H1 (cell line): ENCODE data around the gene CCDC59. TPM values are rescaled to one million over a fixed set of nuclear protein-coding genes. Genes with fewer than 3 reads are reported as not detected.

ENCODE experiments used
- CTCF ChIA-PET: fragments of 300-600 bp; sonication (Branson Sonifier 250); formaldehyde crosslinking; loops from one replicate; lab custom pipeline; 2021; ENCODE audit not compliant: partially characterized antibody; lab: Charles Lee
- POLR2A ChIA-PET: fragments of 300-600 bp; sonication (Branson Sonifier 250); formaldehyde crosslinking; loops from one replicate; lab custom pipeline; 2021; ENCODE audit warnings: inconsistent platforms; ENCODE audit not compliant: partially characterized antibody; lab: Charles Lee
- DNase-seq, 2 experiments: peaks; one replicate each; pipeline versions ENCODE4 v3.0.0 to v3.0.0-alpha.2; 2010 to 2022; ENCODE audit warnings: low spot score in 2 of 2, low read depth in 1 of 2, mixed read lengths in 1 of 2
- FAIRE-seq: peaks from 2 replicates; lab custom pipeline; 2011; peaks lifted over from hg19 to GRCh38; lab: Jason Lieb, UNC
- H2AFZ ChIP-seq: 2 replicates; pipeline ENCODE4 v1.8.1; 2012; ENCODE audit warnings: low read length, inconsistent platforms
- H2AK5ac ChIP-seq: 2 replicates; pipeline ENCODE4 v1.6.1; 2013; ENCODE audit warnings: low read depth, low read length
- H2BK120ac ChIP-seq: replicated peaks from 2 replicates; pipeline ENCODE3; 2013; ENCODE audit warnings: low read depth, low read length, inconsistent platforms
- H2BK12ac ChIP-seq: 2 replicates; pipeline ENCODE4 v1.6.1; 2013; ENCODE audit warnings: low read depth, low read length
- H2BK15ac ChIP-seq: 2 replicates; pipeline ENCODE4 v1.6.1; 2013; ENCODE audit warnings: low read length
- H2BK20ac ChIP-seq: 2 replicates; pipeline ENCODE4 v1.6.1; 2013; ENCODE audit warnings: low read length
- H2BK5ac ChIP-seq: 2 replicates; pipeline ENCODE4 v1.6.1; 2013; ENCODE audit warnings: low read depth, low read length
- H3K14ac ChIP-seq: 2 replicates; pipeline ENCODE4 v1.6.1; 2013; ENCODE audit warnings: inconsistent platforms; ENCODE audit not compliant: insufficient read length
- H3K18ac ChIP-seq: 2 replicates; pipeline ENCODE4 v1.6.1; 2013; ENCODE audit warnings: low read length; ENCODE audit errors: extremely low read depth
- H3K23ac ChIP-seq: 2 replicates; pipeline ENCODE4 v1.6.1; 2013; ENCODE audit warnings: inconsistent platforms; ENCODE audit not compliant: insufficient read length
- H3K23me2 ChIP-seq: 2 replicates; pipeline ENCODE4 v1.6.1; 2013; ENCODE audit warnings: low read depth, low read length
- H3K27ac ChIP-seq: 2 replicates; pipeline ENCODE4 v1.6.1; 2011; ENCODE audit warnings: low read depth, low read length, inconsistent platforms
- H3K27me3 ChIP-seq, 4 experiments: replicated peaks in 1 of 4; 1 replicate in 1 of 4; 2 replicates in 3 of 4; pipeline versions ENCODE4 v1.6.1 to v1.8.1; 2011 to 2013; ENCODE audit warnings: low read length in 3 of 4, mild to moderate bottlenecking in 3 of 4, inconsistent platforms in 2 of 4, mixed read lengths in 2 of 4, moderate library complexity in 1 of 4; ENCODE audit not compliant: control insufficient read depth in 3 of 4, insufficient read depth in 3 of 4; ENCODE audit errors: extremely low read depth in 1 of 4
- H3K36me3 ChIP-seq, 4 experiments: 2 replicates each; pipeline versions ENCODE4 v1.6.1 to v1.8.1; 2011 to 2013; ENCODE audit warnings: mild to moderate bottlenecking in 4 of 4, low read length in 3 of 4, moderate library complexity in 2 of 4, control low read depth in 1 of 4, inconsistent platforms in 1 of 4; ENCODE audit not compliant: insufficient read depth in 4 of 4, control insufficient read depth in 2 of 4
- H3K4ac ChIP-seq: replicated peaks from 2 replicates; pipeline ENCODE3; 2013; ENCODE audit warnings: low read length, low read depth, mixed read lengths, inconsistent platforms; ENCODE audit not compliant: insufficient read length
- H3K4me1 ChIP-seq, 4 experiments: replicated peaks in 1 of 4; 1 replicate in 1 of 4; 2 replicates in 3 of 4; pipeline versions ENCODE4 v1.6.1 to v1.8.1; 2011 to 2013; ENCODE audit warnings: low read length in 3 of 4, inconsistent platforms in 2 of 4, mixed read lengths in 1 of 4; ENCODE audit not compliant: insufficient read depth in 4 of 4, control insufficient read depth in 3 of 4
- H3K4me2 ChIP-seq, 2 experiments: 2 replicates each; pipeline versions ENCODE4 v1.6.1 to v1.8.1; 2011 to 2013; ENCODE audit warnings: low read depth in 2 of 2, low read length in 2 of 2, control low read depth in 1 of 2, inconsistent platforms in 1 of 2, mild to moderate bottlenecking in 1 of 2; ENCODE audit not compliant: insufficient read depth in 1 of 2
- H3K4me3 ChIP-seq, 4 experiments: fragments of 200-600, 300-600 bp in 1 of 4; sonication (generic), shearing (Covaris generic), sonication (Bioruptor Twin) in 1 of 4; 2 replicates each; pipeline versions ENCODE4 v1.5.1 to v1.8.1; 2011 to 2016; ENCODE audit warnings: low read length in 4 of 4, low read depth in 3 of 4, control low read depth in 2 of 4, inconsistent platforms in 2 of 4, mild to moderate bottlenecking in 2 of 4, mixed read lengths in 1 of 4, moderate library complexity in 1 of 4; ENCODE audit not compliant: insufficient read depth in 2 of 4; ENCODE audit errors: extremely low read depth in 1 of 4
- H3K56ac ChIP-seq: replicated peaks from 2 replicates; pipeline ENCODE3; 2013; ENCODE audit warnings: low read depth, mild to moderate bottlenecking, mixed read lengths, low read length, inconsistent platforms; ENCODE audit not compliant: insufficient read length
- H3K79me1 ChIP-seq: 2 replicates; pipeline ENCODE4 v1.6.1; 2013; ENCODE audit warnings: low read depth, low read length, control low read depth
- H3K79me2 ChIP-seq, 2 experiments: 2 replicates each; pipeline versions ENCODE4 v1.6.1 to v1.8.1; 2012 to 2013; ENCODE audit warnings: low read length in 2 of 2, mild to moderate bottlenecking in 2 of 2, inconsistent platforms in 1 of 2; ENCODE audit not compliant: insufficient read depth in 2 of 2, control insufficient read depth in 1 of 2
- H3K9ac ChIP-seq, 4 experiments: replicated peaks in 1 of 4; 1 replicate in 1 of 4; 2 replicates in 3 of 4; pipeline versions ENCODE4 v1.6.1 to v1.8.1; 2011 to 2013; ENCODE audit warnings: low read depth in 3 of 4, low read length in 3 of 4, control low read depth in 2 of 4, mild to moderate bottlenecking in 2 of 4, moderate library complexity in 2 of 4, inconsistent platforms in 1 of 4; ENCODE audit errors: extremely low read depth in 1 of 4
- H3K9me3 ChIP-seq, 2 experiments: 2 replicates each; pipeline versions ENCODE4 v1.6.1 to v1.8.1; 2012 to 2013; ENCODE audit warnings: mild to moderate bottlenecking in 2 of 2, moderate library complexity in 2 of 2, control low read depth in 1 of 2, inconsistent platforms in 1 of 2, low read depth in 1 of 2, low read length in 1 of 2, mixed read lengths in 1 of 2; ENCODE audit not compliant: insufficient read depth in 2 of 2
- H4K20me1 ChIP-seq, 2 experiments: replicated peaks in 1 of 2; 2 replicates each; pipeline versions ENCODE3 to v1.8.1; 2011 to 2013; ENCODE audit warnings: inconsistent platforms in 2 of 2, low read length in 2 of 2, mild to moderate bottlenecking in 1 of 2; ENCODE audit not compliant: insufficient read depth in 2 of 2, control insufficient read depth in 1 of 2
- H4K5ac ChIP-seq: 2 replicates; pipeline ENCODE4 v1.6.1; 2013; ENCODE audit warnings: low read length, low read depth, mixed read lengths, inconsistent platforms; ENCODE audit not compliant: insufficient read length
- H4K8ac ChIP-seq: 2 replicates; pipeline ENCODE4 v1.8.0; 2013; ENCODE audit warnings: mild to moderate bottlenecking, moderate library complexity, low read length, inconsistent platforms; ENCODE audit not compliant: insufficient read depth; ENCODE audit errors: extremely low read depth
- H4K91ac ChIP-seq: replicated peaks from 2 replicates; pipeline ENCODE3; 2013; ENCODE audit warnings: low read length, mixed read lengths, inconsistent platforms; ENCODE audit not compliant: insufficient read length
- CEBPB ChIP-seq: IDR thresholded peaks from 2 replicates; pipeline ENCODE4 v1.6.1; 2012; ENCODE audit warnings: low read depth, low read length
- CHD1 ChIP-seq: IDR thresholded peaks from 2 replicates; pipeline ENCODE4 v1.6.1; 2012; ENCODE audit warnings: low read depth, low read length, improper control_type of control experiment
- KDM4A ChIP-seq: IDR thresholded peaks from one replicate; pipeline ENCODE4 v1.7.1; 2012; ENCODE audit warnings: low read depth, mild to moderate bottlenecking, moderate library complexity, low read length, inconsistent platforms; ENCODE audit not compliant: severe bottlenecking
- MAFK ChIP-seq: IDR thresholded peaks from 2 replicates; pipeline ENCODE4 v1.6.1; 2012; ENCODE audit warnings: low read depth, mild to moderate bottlenecking, improper control_type of control experiment, low read length
- PHF8 ChIP-seq: fragments of 200-600 bp; sonication (generic); conservative IDR thresholded peaks from 2 replicates; pipeline ENCODE4 v1.7.1; 2012; ENCODE audit warnings: low read depth, mild to moderate bottlenecking, inconsistent platforms, low read length, moderate library complexity
- RFX5 ChIP-seq: IDR thresholded peaks from 2 replicates; pipeline ENCODE4 v1.6.1; 2011; ENCODE audit warnings: low read depth, low read length, improper control_type of control experiment, borderline replicate concordance
- SIN3A ChIP-seq, 2 experiments: IDR thresholded peaks in 1 of 2; conservative IDR thresholded peaks in 1 of 2; 2 replicates each; pipeline ENCODE4 v1.6.1; 2011 to 2012; ENCODE audit warnings: low read length in 2 of 2, improper control_type of control experiment in 1 of 2, low read depth in 1 of 2, mild to moderate bottlenecking in 1 of 2
- SIRT6 ChIP-seq: IDR thresholded peaks from one replicate; pipeline ENCODE4 v1.7.1; 2012; ENCODE audit warnings: low read length, inconsistent platforms
- SP1 ChIP-seq: IDR thresholded peaks from 2 replicates; pipeline ENCODE4 v1.6.1; 2011; ENCODE audit warnings: low read depth, low read length
- SUZ12 ChIP-seq: fragments of 200-600 bp; sonication (generic); IDR thresholded peaks from 2 replicates; pipeline ENCODE4 v1.6.1; 2012; ENCODE audit warnings: mild to moderate bottlenecking, inconsistent platforms, low read length, moderate library complexity, mixed read lengths
- TAF1 ChIP-seq: IDR thresholded peaks from 2 replicates; pipeline ENCODE4 v1.6.1; 2011; ENCODE audit warnings: mild to moderate bottlenecking, low read depth, low read length
- YY1 ChIP-seq: IDR thresholded peaks from 2 replicates; pipeline ENCODE4 v1.6.1; 2011; ENCODE audit warnings: low read depth, mild to moderate bottlenecking, low read length
- WGBS, 2 experiments: shearing (Covaris generic) in 1 of 2; methylation state at CpG; one replicate each; pipeline versions ENCODE4 v1.1.6 to v1.1.7; 2013 to 2015; ENCODE audit warnings: low lambda C conversion rate in 2 of 2, mixed read lengths in 2 of 2, inconsistent platforms in 1 of 2, low coverage in 1 of 2, missing lambda C conversion rate in 1 of 2; ENCODE audit not compliant: insufficient replicate concordance in 2 of 2, insufficient coverage in 1 of 2, insufficient read length in 1 of 2; ENCODE audit errors: extremely low coverage in 1 of 2, missing lambda C conversion rate in 1 of 2; 5-methylcytosine and 5-hydroxymethylcytosine counted together
- polyA plus RNA-seq, 7 experiments: library from polyadenylated mRNA; depleted of rRNA in 3 of 7; stranded (reverse) in 5 of 7; unstranded in 2 of 7; fragments of >200 nt in 5 of 7; fragments of 200-250 nt in 2 of 7; gene quantifications; 1 replicate in 5 of 7; 2 replicates in 1 of 7; 4 replicates in 1 of 7; pipeline versions ENCODE4 v1.2.1 to v1.2.3, GENCODE V29; 2011 to 2013; ENCODE audit warnings: missing spikeins in 2 of 7, mixed read lengths in 2 of 7
- total RNA-seq: library from RNA; stranded (reverse); fragmentation: NEBNext Ultra II Directional; extraction: Animal tissue kit (Norgen Biotek cat#: 25700); gene quantifications from 2 replicates; pipeline ENCODE4 v1.2.1, GENCODE V29; 2021
- TF ChIP-seq, protein P1 (sequence below), 3 experiments: IDR thresholded peaks; 1 replicate in 2 of 3; 2 replicates in 1 of 3; pipeline versions ENCODE4 v1.5.1 to v1.6.1; 2011; ENCODE audit warnings: low read length in 3 of 3, mild to moderate bottlenecking in 3 of 3, inconsistent platforms in 2 of 3, low read depth in 1 of 3, moderate library complexity in 1 of 3; ENCODE audit not compliant: insufficient read depth in 1 of 3; ENCODE audit errors: control extremely low read depth in 1 of 3

The CCDC59 gene
- total and polyA plus RNA-seq, 2 of the 8 experiments (the other 6 are each of a cell fraction or from before 2014, with no cell fraction given), result 11.6 to 54.0 TPM

DNA sequence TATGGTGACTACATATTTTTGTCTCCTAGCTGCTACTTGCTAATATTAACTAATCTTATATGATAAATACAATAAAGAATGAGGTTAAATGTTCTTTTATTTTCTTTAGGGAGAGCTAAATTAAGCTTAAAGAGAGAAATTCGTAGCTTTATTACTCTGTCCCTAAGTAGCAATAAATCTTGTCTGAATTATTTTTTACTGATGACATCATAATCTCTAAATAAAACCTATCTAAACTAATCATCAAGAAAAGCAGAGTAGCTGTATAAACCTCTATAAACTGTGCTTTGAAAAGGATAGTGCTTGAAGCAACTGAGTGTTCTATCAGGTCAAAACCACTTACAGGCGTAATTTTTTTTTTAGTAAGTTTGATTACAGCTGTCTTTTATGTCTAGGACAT is 42.6 kb upstream of the CCDC59 start:
- ChIA-PET POLR2A (no interaction called here), CTCF (no interaction called here)
- Histone ChIP-seq H3K36me3 (no peaks in the 10 kb centered on the region; a peak in 1 of 8 replicates), H2AK5ac (no peak overlapping the region), H3K14ac (no peak overlapping the region), H2BK12ac (no peak overlapping the region), H2BK120ac (no peak overlapping the region), H3K9ac (no peak overlapping the region), H3K27ac (no peak overlapping the region), H3K9me3 (no peaks in the 10 kb centered on the region), H3K23ac (no peak overlapping the region), H3K56ac (no peak overlapping the region), H4K20me1 (no peaks in the 10 kb centered on the region), H4K91ac (no peak overlapping the region), H3K79me2 (no peaks in the 10 kb centered on the region), H3K23me2 (no peaks in the 10 kb centered on the region), H3K27me3 (no peaks in the 10 kb centered on the region), H3K79me1 (no peaks in the 10 kb centered on the region), H4K5ac (no peak overlapping the region), H3K4ac (no peak overlapping the region), H3K4me3 (no peak overlapping the region), H2BK5ac (no peak overlapping the region), H3K18ac (no peak overlapping the region), H2AFZ (no peak overlapping the region), H2BK15ac (no peak overlapping the region), H2BK20ac (no peak overlapping the region), H3K4me1 (no peaks in the 10 kb centered on the region), H3K4me2 (no peak overlapping the region), H4K8ac (no peak overlapping the region)
- no peak for FAIRE-seq
- DNase-seq, result no peak
- 87% methylated on average over 2 of the region's 2 CpGs; no CpG with 5 or more reads in 1 of the 2 experiments for WGBS, 2 experiments
- TF ChIP-seq CHD1 (no peak), SIRT6 (no peak), SUZ12 (no peak), TAF1 (no peak), SP1 (no peak), KDM4A (no peak), PHF8 (no peak), SIN3A (conservative IDR thresholded peaks at IDR 0.05 in 1 of 2, IDR thresholded peaks at IDR 0.05 in 1 of 2; ENCODE audit: low read depth in 1 of 2, low read length in 2 of 2) (no peak), CEBPB (no peak), MAFK (no peak), YY1 (no peak), RFX5 (no peak)
- TF ChIP-seq, protein P1, sequence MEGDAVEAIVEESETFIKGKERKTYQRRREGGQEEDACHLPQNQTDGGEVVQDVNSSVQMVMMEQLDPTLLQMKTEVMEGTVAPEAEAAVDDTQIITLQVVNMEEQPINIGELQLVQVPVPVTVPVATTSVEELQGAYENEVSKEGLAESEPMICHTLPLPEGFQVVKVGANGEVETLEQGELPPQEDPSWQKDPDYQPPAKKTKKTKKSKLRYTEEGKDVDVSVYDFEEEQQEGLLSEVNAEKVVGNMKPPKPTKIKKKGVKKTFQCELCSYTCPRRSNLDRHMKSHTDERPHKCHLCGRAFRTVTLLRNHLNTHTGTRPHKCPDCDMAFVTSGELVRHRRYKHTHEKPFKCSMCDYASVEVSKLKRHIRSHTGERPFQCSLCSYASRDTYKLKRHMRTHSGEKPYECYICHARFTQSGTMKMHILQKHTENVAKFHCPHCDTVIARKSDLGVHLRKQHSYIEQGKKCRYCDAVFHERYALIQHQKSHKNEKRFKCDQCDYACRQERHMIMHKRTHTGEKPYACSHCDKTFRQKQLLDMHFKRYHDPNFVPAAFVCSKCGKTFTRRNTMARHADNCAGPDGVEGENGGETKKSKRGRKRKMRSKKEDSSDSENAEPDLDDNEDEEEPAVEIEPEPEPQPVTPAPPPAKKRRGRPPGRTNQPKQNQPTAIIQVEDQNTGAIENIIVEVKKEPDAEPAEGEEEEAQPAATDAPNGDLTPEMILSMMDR (IDR thresholded peaks at IDR 0.05; ENCODE audit: control extremely low read depth in 1 of 3, insufficient read depth in 1 of 3, low read depth in 1 of 3, low read length in 3 of 3), result no peak
